Stomach (tissue), 4 donors: ENCODE data around the gene FRMD5.

ENCODE experiments used
- EP300 ChIP-seq: sonication (generic); formaldehyde crosslinking; IDR thresholded peaks from one replicate; pipeline ENCODE4 v1.6.1; 2017; ENCODE audit warnings: antibody characterized with exemption
- POLR2A ChIP-seq, 4 donors: fragments of 450-650 bp; IDR thresholded peaks; one replicate each; pipeline ENCODE4 v1.6.1; 2016; ENCODE audit warnings: antibody characterized with exemption in 4 of 4, control low read depth in 2 of 4, mild to moderate bottlenecking in 1 of 4, moderate library complexity in 1 of 4
- POLR2AphosphoS5 ChIP-seq, 3 donors: sonication (generic); formaldehyde crosslinking; IDR thresholded peaks; one replicate each; pipeline ENCODE4 v1.6.1; 2016; ENCODE audit warnings: antibody characterized with exemption in 3 of 3
- TF ChIP-seq, protein P1 (sequence below), 7 experiments: fragments of 450-650 bp in 4 of 7; fragments of 200-600 bp in 3 of 7; sonication (generic) in 3 of 7; IDR thresholded peaks; one replicate each; pipeline ENCODE4 v1.5.1; 2016 to 2019; ENCODE audit warnings: antibody characterized with exemption in 7 of 7, control low read depth in 2 of 7, mild to moderate bottlenecking in 1 of 7

DNA sequence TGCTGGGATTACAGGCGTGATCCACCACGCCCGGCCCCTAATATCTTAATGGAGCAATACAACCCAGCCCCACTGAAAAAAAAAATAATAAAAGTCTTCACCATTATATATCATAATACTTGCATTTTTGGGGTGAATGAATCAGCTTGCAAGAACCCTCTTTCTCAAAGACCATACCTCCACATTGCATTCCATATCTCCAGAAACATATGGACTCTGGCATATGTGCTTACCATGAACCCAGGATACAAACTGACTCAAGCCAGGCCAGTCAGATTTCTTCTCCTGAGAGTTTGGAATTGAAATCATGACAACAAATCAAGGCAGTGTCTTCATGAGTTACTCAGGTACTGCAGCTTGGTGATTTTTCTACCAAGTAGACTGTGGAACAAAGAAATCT, 101.2 kb downstream of the FRMD5 start:
- no peak for TF ChIP-seq POLR2A (IDR thresholded peaks at IDR 0.05)
- TF ChIP-seq, protein P1, sequence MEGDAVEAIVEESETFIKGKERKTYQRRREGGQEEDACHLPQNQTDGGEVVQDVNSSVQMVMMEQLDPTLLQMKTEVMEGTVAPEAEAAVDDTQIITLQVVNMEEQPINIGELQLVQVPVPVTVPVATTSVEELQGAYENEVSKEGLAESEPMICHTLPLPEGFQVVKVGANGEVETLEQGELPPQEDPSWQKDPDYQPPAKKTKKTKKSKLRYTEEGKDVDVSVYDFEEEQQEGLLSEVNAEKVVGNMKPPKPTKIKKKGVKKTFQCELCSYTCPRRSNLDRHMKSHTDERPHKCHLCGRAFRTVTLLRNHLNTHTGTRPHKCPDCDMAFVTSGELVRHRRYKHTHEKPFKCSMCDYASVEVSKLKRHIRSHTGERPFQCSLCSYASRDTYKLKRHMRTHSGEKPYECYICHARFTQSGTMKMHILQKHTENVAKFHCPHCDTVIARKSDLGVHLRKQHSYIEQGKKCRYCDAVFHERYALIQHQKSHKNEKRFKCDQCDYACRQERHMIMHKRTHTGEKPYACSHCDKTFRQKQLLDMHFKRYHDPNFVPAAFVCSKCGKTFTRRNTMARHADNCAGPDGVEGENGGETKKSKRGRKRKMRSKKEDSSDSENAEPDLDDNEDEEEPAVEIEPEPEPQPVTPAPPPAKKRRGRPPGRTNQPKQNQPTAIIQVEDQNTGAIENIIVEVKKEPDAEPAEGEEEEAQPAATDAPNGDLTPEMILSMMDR (IDR thresholded peaks at IDR 0.05), result no peak
- TF ChIP-seq EP300, result no peak
- TF ChIP-seq POLR2AphosphoS5 (IDR thresholded peaks at IDR 0.05), result no peak
